ENCODE results near the gene PLIN5. TPM values are rescaled to one million over a fixed set of nuclear protein-coding genes. Genes with fewer than 3 reads are reported as not detected.

Gene PLIN5
- total and polyA plus RNA-seq, 4 donors = 13.3 to 83.8 (median 56.6) TPM

DNA sequence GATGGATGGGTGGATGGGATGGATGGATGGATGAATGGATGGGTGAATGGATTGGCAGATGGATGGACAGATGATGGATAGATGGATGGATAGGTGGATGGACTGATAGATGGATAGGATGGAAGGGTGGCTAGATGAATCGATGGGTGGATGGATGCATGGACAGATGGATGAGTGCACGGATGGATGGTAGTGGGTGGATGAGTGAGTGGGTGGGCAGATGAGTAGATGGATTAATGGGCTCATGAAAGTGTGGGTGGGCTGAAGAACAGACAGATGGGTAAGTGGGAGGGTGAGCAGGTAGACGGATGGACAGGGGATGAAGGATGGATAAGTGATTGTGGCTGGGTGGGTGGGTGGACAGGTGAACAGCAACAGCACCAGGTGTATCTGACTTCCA is 18.8 kb upstream of the PLIN5 start:
- WGBS = 61% methylated on average over 3 of the region's 3 CpGs
- Histone ChIP-seq H3K4me1 (ENCODE audit: control insufficient read depth in 4 of 4, insufficient read depth in 4 of 4, low read length in 3 of 4) (peaks cover 0 to 7% (median 3%) of the 10 kb centered on the region in 4 donors), H3K27me3 (ENCODE audit: control insufficient read depth in 4 of 4, insufficient read depth in 4 of 4, low read length in 3 of 4) (no peaks in the 10 kb centered on the region), H3K9ac (ENCODE audit: low read depth in 1 of 2, low read length in 2 of 2) (no peak overlapping the region), H3K4me3 (ENCODE audit: low read depth in 1 of 3, low read length in 3 of 3) (no peak overlapping the region), H3K27ac (ENCODE audit: low read depth in 1 of 2, low read length in 2 of 2) (no peak overlapping the region), H3K9me3 (ENCODE audit: control insufficient read depth in 4 of 4, low read length in 3 of 4) (no peaks in the 10 kb centered on the region), H3K36me3 (ENCODE audit: control insufficient read depth in 4 of 4, insufficient read depth in 3 of 4, low read depth in 1 of 4, low read length in 3 of 4) (no peaks in the 10 kb centered on the region)
- TF ChIP-seq, protein P1, sequence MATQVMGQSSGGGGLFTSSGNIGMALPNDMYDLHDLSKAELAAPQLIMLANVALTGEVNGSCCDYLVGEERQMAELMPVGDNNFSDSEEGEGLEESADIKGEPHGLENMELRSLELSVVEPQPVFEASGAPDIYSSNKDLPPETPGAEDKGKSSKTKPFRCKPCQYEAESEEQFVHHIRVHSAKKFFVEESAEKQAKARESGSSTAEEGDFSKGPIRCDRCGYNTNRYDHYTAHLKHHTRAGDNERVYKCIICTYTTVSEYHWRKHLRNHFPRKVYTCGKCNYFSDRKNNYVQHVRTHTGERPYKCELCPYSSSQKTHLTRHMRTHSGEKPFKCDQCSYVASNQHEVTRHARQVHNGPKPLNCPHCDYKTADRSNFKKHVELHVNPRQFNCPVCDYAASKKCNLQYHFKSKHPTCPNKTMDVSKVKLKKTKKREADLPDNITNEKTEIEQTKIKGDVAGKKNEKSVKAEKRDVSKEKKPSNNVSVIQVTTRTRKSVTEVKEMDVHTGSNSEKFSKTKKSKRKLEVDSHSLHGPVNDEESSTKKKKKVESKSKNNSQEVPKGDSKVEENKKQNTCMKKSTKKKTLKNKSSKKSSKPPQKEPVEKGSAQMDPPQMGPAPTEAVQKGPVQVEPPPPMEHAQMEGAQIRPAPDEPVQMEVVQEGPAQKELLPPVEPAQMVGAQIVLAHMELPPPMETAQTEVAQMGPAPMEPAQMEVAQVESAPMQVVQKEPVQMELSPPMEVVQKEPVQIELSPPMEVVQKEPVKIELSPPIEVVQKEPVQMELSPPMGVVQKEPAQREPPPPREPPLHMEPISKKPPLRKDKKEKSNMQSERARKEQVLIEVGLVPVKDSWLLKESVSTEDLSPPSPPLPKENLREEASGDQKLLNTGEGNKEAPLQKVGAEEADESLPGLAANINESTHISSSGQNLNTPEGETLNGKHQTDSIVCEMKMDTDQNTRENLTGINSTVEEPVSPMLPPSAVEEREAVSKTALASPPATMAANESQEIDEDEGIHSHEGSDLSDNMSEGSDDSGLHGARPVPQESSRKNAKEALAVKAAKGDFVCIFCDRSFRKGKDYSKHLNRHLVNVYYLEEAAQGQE (IDR thresholded peaks at IDR 0.05) = no peak
- TF ChIP-seq GABPA (IDR thresholded peaks at IDR 0.05 in 1 of 2, conservative IDR thresholded peaks at IDR 0.05 in 1 of 2) (no peak), RXRA (IDR thresholded peaks at IDR 0.05) (no peak), HNF4G (IDR thresholded peaks at IDR 0.05) (no peak), YY1 (IDR thresholded peaks at IDR 0.05) (no peak), SP1 (IDR thresholded peaks at IDR 0.05) (no peak), FOXA1 (IDR thresholded peaks at IDR 0.05) (no peak), TAF1 (conservative IDR thresholded peaks at IDR 0.05) (no peak), HNF4A (conservative IDR thresholded peaks at IDR 0.05) (no peak), RAD21 (IDR thresholded peaks at IDR 0.05) (no peak), NR2F2 (IDR thresholded peaks at IDR 0.05) (no peak), FOXA2 (IDR thresholded peaks at IDR 0.05) (no peak), EGR1 (IDR thresholded peaks at IDR 0.05; ENCODE audit: low read depth in 2 of 2) (no peak), JUND (IDR thresholded peaks at IDR 0.05) (no peak)
- TF ChIP-seq, protein P2, sequence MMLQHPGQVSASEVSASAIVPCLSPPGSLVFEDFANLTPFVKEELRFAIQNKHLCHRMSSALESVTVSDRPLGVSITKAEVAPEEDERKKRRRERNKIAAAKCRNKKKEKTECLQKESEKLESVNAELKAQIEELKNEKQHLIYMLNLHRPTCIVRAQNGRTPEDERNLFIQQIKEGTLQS (IDR thresholded peaks at IDR 0.05) = no peak
- TF ChIP-seq, protein P3, sequence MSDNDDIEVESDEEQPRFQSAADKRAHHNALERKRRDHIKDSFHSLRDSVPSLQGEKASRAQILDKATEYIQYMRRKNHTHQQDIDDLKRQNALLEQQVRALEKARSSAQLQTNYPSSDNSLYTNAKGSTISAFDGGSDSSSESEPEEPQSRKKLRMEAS (IDR thresholded peaks at IDR 0.05) = no peak
- TF ChIP-seq, protein P4, sequence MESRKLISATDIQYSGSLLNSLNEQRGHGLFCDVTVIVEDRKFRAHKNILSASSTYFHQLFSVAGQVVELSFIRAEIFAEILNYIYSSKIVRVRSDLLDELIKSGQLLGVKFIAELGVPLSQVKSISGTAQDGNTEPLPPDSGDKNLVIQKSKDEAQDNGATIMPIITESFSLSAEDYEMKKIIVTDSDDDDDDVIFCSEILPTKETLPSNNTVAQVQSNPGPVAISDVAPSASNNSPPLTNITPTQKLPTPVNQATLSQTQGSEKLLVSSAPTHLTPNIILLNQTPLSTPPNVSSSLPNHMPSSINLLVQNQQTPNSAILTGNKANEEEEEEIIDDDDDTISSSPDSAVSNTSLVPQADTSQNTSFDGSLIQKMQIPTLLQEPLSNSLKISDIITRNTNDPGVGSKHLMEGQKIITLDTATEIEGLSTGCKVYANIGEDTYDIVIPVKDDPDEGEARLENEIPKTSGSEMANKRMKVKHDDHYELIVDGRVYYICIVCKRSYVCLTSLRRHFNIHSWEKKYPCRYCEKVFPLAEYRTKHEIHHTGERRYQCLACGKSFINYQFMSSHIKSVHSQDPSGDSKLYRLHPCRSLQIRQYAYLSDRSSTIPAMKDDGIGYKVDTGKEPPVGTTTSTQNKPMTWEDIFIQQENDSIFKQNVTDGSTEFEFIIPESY (IDR thresholded peaks at IDR 0.05) = no peak
- TF ChIP-seq, protein P5, sequence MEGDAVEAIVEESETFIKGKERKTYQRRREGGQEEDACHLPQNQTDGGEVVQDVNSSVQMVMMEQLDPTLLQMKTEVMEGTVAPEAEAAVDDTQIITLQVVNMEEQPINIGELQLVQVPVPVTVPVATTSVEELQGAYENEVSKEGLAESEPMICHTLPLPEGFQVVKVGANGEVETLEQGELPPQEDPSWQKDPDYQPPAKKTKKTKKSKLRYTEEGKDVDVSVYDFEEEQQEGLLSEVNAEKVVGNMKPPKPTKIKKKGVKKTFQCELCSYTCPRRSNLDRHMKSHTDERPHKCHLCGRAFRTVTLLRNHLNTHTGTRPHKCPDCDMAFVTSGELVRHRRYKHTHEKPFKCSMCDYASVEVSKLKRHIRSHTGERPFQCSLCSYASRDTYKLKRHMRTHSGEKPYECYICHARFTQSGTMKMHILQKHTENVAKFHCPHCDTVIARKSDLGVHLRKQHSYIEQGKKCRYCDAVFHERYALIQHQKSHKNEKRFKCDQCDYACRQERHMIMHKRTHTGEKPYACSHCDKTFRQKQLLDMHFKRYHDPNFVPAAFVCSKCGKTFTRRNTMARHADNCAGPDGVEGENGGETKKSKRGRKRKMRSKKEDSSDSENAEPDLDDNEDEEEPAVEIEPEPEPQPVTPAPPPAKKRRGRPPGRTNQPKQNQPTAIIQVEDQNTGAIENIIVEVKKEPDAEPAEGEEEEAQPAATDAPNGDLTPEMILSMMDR (IDR thresholded peaks at IDR 0.05; ENCODE audit: low read depth, low read length, missing input control) = no peak
- DNase-seq (ENCODE audit: low spot score) = no peak

All from liver (tissue), 9 donors.